H1 (cell line): ENCODE data around the gene PCDHB5. TPM values are rescaled to one million over a fixed set of nuclear protein-coding genes. Genes with fewer than 3 reads are reported as not detected.

Source experiments
- CTCF ChIA-PET: fragments of 300-600 bp; sonication (Branson Sonifier 250); formaldehyde crosslinking; loops from one replicate; lab custom pipeline; 2021; ENCODE audit not compliant: partially characterized antibody; lab: Charles Lee
- POLR2A ChIA-PET: fragments of 300-600 bp; sonication (Branson Sonifier 250); formaldehyde crosslinking; loops from one replicate; lab custom pipeline; 2021; ENCODE audit warnings: inconsistent platforms; ENCODE audit not compliant: partially characterized antibody; lab: Charles Lee
- DNase-seq, 2 experiments: peaks; one replicate each; pipeline versions ENCODE4 v3.0.0 to v3.0.0-alpha.2; 2010 to 2022; ENCODE audit warnings: low spot score in 2 of 2, low read depth in 1 of 2, mixed read lengths in 1 of 2
- FAIRE-seq: peaks from 2 replicates; lab custom pipeline; 2011; peaks lifted over from hg19 to GRCh38; lab: Jason Lieb, UNC
- H2AFZ ChIP-seq: 2 replicates; pipeline ENCODE4 v1.8.1; 2012; ENCODE audit warnings: low read length, inconsistent platforms
- H2AK5ac ChIP-seq: 2 replicates; pipeline ENCODE4 v1.6.1; 2013; ENCODE audit warnings: low read depth, low read length
- H2BK120ac ChIP-seq: replicated peaks from 2 replicates; pipeline ENCODE3; 2013; ENCODE audit warnings: low read depth, low read length, inconsistent platforms
- H2BK12ac ChIP-seq: 2 replicates; pipeline ENCODE4 v1.6.1; 2013; ENCODE audit warnings: low read depth, low read length
- H2BK15ac ChIP-seq: 2 replicates; pipeline ENCODE4 v1.6.1; 2013; ENCODE audit warnings: low read length
- H2BK20ac ChIP-seq: 2 replicates; pipeline ENCODE4 v1.6.1; 2013; ENCODE audit warnings: low read length
- H2BK5ac ChIP-seq: 2 replicates; pipeline ENCODE4 v1.6.1; 2013; ENCODE audit warnings: low read depth, low read length
- H3K14ac ChIP-seq: 2 replicates; pipeline ENCODE4 v1.6.1; 2013; ENCODE audit warnings: inconsistent platforms; ENCODE audit not compliant: insufficient read length
- H3K18ac ChIP-seq: 2 replicates; pipeline ENCODE4 v1.6.1; 2013; ENCODE audit warnings: low read length; ENCODE audit errors: extremely low read depth
- H3K23ac ChIP-seq: 2 replicates; pipeline ENCODE4 v1.6.1; 2013; ENCODE audit warnings: inconsistent platforms; ENCODE audit not compliant: insufficient read length
- H3K23me2 ChIP-seq: 2 replicates; pipeline ENCODE4 v1.6.1; 2013; ENCODE audit warnings: low read depth, low read length
- H3K27ac ChIP-seq: 2 replicates; pipeline ENCODE4 v1.6.1; 2011; ENCODE audit warnings: low read depth, low read length, inconsistent platforms
- H3K27me3 ChIP-seq, 4 experiments: replicated peaks in 1 of 4; 1 replicate in 1 of 4; 2 replicates in 3 of 4; pipeline versions ENCODE4 v1.6.1 to v1.8.1; 2011 to 2013; ENCODE audit warnings: low read length in 3 of 4, mild to moderate bottlenecking in 3 of 4, inconsistent platforms in 2 of 4, mixed read lengths in 2 of 4, moderate library complexity in 1 of 4; ENCODE audit not compliant: control insufficient read depth in 3 of 4, insufficient read depth in 3 of 4; ENCODE audit errors: extremely low read depth in 1 of 4
- H3K36me3 ChIP-seq, 4 experiments: 2 replicates each; pipeline versions ENCODE4 v1.6.1 to v1.8.1; 2011 to 2013; ENCODE audit warnings: mild to moderate bottlenecking in 4 of 4, low read length in 3 of 4, moderate library complexity in 2 of 4, control low read depth in 1 of 4, inconsistent platforms in 1 of 4; ENCODE audit not compliant: insufficient read depth in 4 of 4, control insufficient read depth in 2 of 4
- H3K4ac ChIP-seq: replicated peaks from 2 replicates; pipeline ENCODE3; 2013; ENCODE audit warnings: low read length, low read depth, mixed read lengths, inconsistent platforms; ENCODE audit not compliant: insufficient read length
- H3K4me1 ChIP-seq, 4 experiments: replicated peaks in 1 of 4; 1 replicate in 1 of 4; 2 replicates in 3 of 4; pipeline versions ENCODE4 v1.6.1 to v1.8.1; 2011 to 2013; ENCODE audit warnings: low read length in 3 of 4, inconsistent platforms in 2 of 4, mixed read lengths in 1 of 4; ENCODE audit not compliant: insufficient read depth in 4 of 4, control insufficient read depth in 3 of 4
- H3K4me2 ChIP-seq, 2 experiments: 2 replicates each; pipeline versions ENCODE4 v1.6.1 to v1.8.1; 2011 to 2013; ENCODE audit warnings: low read depth in 2 of 2, low read length in 2 of 2, control low read depth in 1 of 2, inconsistent platforms in 1 of 2, mild to moderate bottlenecking in 1 of 2; ENCODE audit not compliant: insufficient read depth in 1 of 2
- H3K4me3 ChIP-seq, 4 experiments: fragments of 200-600, 300-600 bp in 1 of 4; sonication (generic), shearing (Covaris generic), sonication (Bioruptor Twin) in 1 of 4; 2 replicates each; pipeline versions ENCODE4 v1.5.1 to v1.8.1; 2011 to 2016; ENCODE audit warnings: low read length in 4 of 4, low read depth in 3 of 4, control low read depth in 2 of 4, inconsistent platforms in 2 of 4, mild to moderate bottlenecking in 2 of 4, mixed read lengths in 1 of 4, moderate library complexity in 1 of 4; ENCODE audit not compliant: insufficient read depth in 2 of 4; ENCODE audit errors: extremely low read depth in 1 of 4
- H3K56ac ChIP-seq: replicated peaks from 2 replicates; pipeline ENCODE3; 2013; ENCODE audit warnings: low read depth, mild to moderate bottlenecking, mixed read lengths, low read length, inconsistent platforms; ENCODE audit not compliant: insufficient read length
- H3K79me1 ChIP-seq: 2 replicates; pipeline ENCODE4 v1.6.1; 2013; ENCODE audit warnings: low read depth, low read length, control low read depth
- H3K79me2 ChIP-seq, 2 experiments: 2 replicates each; pipeline versions ENCODE4 v1.6.1 to v1.8.1; 2012 to 2013; ENCODE audit warnings: low read length in 2 of 2, mild to moderate bottlenecking in 2 of 2, inconsistent platforms in 1 of 2; ENCODE audit not compliant: insufficient read depth in 2 of 2, control insufficient read depth in 1 of 2
- H3K9ac ChIP-seq, 4 experiments: replicated peaks in 1 of 4; 1 replicate in 1 of 4; 2 replicates in 3 of 4; pipeline versions ENCODE4 v1.6.1 to v1.8.1; 2011 to 2013; ENCODE audit warnings: low read depth in 3 of 4, low read length in 3 of 4, control low read depth in 2 of 4, mild to moderate bottlenecking in 2 of 4, moderate library complexity in 2 of 4, inconsistent platforms in 1 of 4; ENCODE audit errors: extremely low read depth in 1 of 4
- H3K9me3 ChIP-seq, 2 experiments: 2 replicates each; pipeline versions ENCODE4 v1.6.1 to v1.8.1; 2012 to 2013; ENCODE audit warnings: mild to moderate bottlenecking in 2 of 2, moderate library complexity in 2 of 2, control low read depth in 1 of 2, inconsistent platforms in 1 of 2, low read depth in 1 of 2, low read length in 1 of 2, mixed read lengths in 1 of 2; ENCODE audit not compliant: insufficient read depth in 2 of 2
- H4K20me1 ChIP-seq, 2 experiments: replicated peaks in 1 of 2; 2 replicates each; pipeline versions ENCODE3 to v1.8.1; 2011 to 2013; ENCODE audit warnings: inconsistent platforms in 2 of 2, low read length in 2 of 2, mild to moderate bottlenecking in 1 of 2; ENCODE audit not compliant: insufficient read depth in 2 of 2, control insufficient read depth in 1 of 2
- H4K5ac ChIP-seq: 2 replicates; pipeline ENCODE4 v1.6.1; 2013; ENCODE audit warnings: low read length, low read depth, mixed read lengths, inconsistent platforms; ENCODE audit not compliant: insufficient read length
- H4K8ac ChIP-seq: 2 replicates; pipeline ENCODE4 v1.8.0; 2013; ENCODE audit warnings: mild to moderate bottlenecking, moderate library complexity, low read length, inconsistent platforms; ENCODE audit not compliant: insufficient read depth; ENCODE audit errors: extremely low read depth
- H4K91ac ChIP-seq: replicated peaks from 2 replicates; pipeline ENCODE3; 2013; ENCODE audit warnings: low read length, mixed read lengths, inconsistent platforms; ENCODE audit not compliant: insufficient read length
- EZH2 ChIP-seq: fragments of 200-600 bp; sonication (generic); IDR thresholded peaks from 2 replicates; pipeline ENCODE4 v1.7.1; 2012; ENCODE audit warnings: low read depth, mild to moderate bottlenecking, moderate library complexity, low read length, inconsistent platforms; ENCODE audit not compliant: severe bottlenecking
- HDAC2 ChIP-seq, 2 experiments: fragments of 300-600 bp in 1 of 2; sonication (generic) in 1 of 2; IDR thresholded peaks; 2 replicates each; pipeline ENCODE4 v1.6.1; 2011 to 2012; ENCODE audit warnings: low read depth in 2 of 2, low read length in 2 of 2, mild to moderate bottlenecking in 2 of 2, moderate library complexity in 2 of 2, borderline replicate concordance in 1 of 2, inconsistent platforms in 1 of 2
- RNF2 ChIP-seq: fragments of 200-900, 300-1000 bp; sonication (generic); IDR thresholded peaks from 2 replicates; pipeline ENCODE4 v1.7.1; 2016; ENCODE audit warnings: borderline replicate concordance, low read depth, mild to moderate bottlenecking, antibody characterized with exemption, low read length; ENCODE audit not compliant: poor library complexity, severe bottlenecking; ENCODE audit errors: missing control alignments
- WGBS, 2 experiments: shearing (Covaris generic) in 1 of 2; methylation state at CpG; one replicate each; pipeline versions ENCODE4 v1.1.6 to v1.1.7; 2013 to 2015; ENCODE audit warnings: low lambda C conversion rate in 2 of 2, mixed read lengths in 2 of 2, inconsistent platforms in 1 of 2, low coverage in 1 of 2, missing lambda C conversion rate in 1 of 2; ENCODE audit not compliant: insufficient replicate concordance in 2 of 2, insufficient coverage in 1 of 2, insufficient read length in 1 of 2; ENCODE audit errors: extremely low coverage in 1 of 2, missing lambda C conversion rate in 1 of 2; 5-methylcytosine and 5-hydroxymethylcytosine counted together
- polyA plus RNA-seq, 7 experiments: library from polyadenylated mRNA; depleted of rRNA in 3 of 7; stranded (reverse) in 5 of 7; unstranded in 2 of 7; fragments of >200 nt in 5 of 7; fragments of 200-250 nt in 2 of 7; gene quantifications; 1 replicate in 5 of 7; 2 replicates in 1 of 7; 4 replicates in 1 of 7; pipeline versions ENCODE4 v1.2.1 to v1.2.3, GENCODE V29; 2011 to 2013; ENCODE audit warnings: missing spikeins in 2 of 7, mixed read lengths in 2 of 7
- total RNA-seq: library from RNA; stranded (reverse); fragmentation: NEBNext Ultra II Directional; extraction: Animal tissue kit (Norgen Biotek cat#: 25700); gene quantifications from 2 replicates; pipeline ENCODE4 v1.2.1, GENCODE V29; 2021

Gene PCDHB5
- total and polyA plus RNA-seq, 2 of the 8 experiments (the other 6 are each of a cell fraction or from before 2014, with no cell fraction given) = 2.4 to 8.2 TPM

GRCh38 chr5:141175933-141176332 is 40.9 kb downstream of the PCDHB5 start:
- 89% methylated on average over 1 of the region's 1 CpG; no CpG with 5 or more reads in 1 of the 2 experiments for WGBS, 2 experiments
- no peaks in the 10 kb centered on the region for H3K79me1 ChIP-seq
- no peak overlapping the region for H4K8ac ChIP-seq
- H4K20me1 ChIP-seq = no peaks in the 10 kb centered on the region
- H3K14ac ChIP-seq = no peak overlapping the region
- no peak overlapping the region for H4K5ac ChIP-seq
- TF ChIP-seq RNF2 (no peak), HDAC2 (IDR thresholded peaks at IDR 0.05; ENCODE audit: borderline replicate concordance in 1 of 2, low read depth in 2 of 2, low read length in 2 of 2) (no peak), EZH2 (no peak)
- TF ChIP-seq, all 59 proteins: peak for 0
- Histone ChIP-seq H3K79me2 (no peaks in the 10 kb centered on the region), H4K91ac (no peak overlapping the region), H2BK5ac (no peak overlapping the region), H3K18ac (no peak overlapping the region), H3K9me3 (peaks cover 0 to 15% of the 10 kb centered on the region in 2 experiments; a peak in 1 of 4 replicates), H2BK120ac (no peak overlapping the region), H3K4me1 (no peaks in the 10 kb centered on the region), H3K23ac (no peak overlapping the region), H3K4me3 (no peak overlapping the region), H3K36me3 (no peaks in the 10 kb centered on the region), H3K27me3 (no peaks in the 10 kb centered on the region), H2BK12ac (no peak overlapping the region), H3K56ac (no peak overlapping the region), H2BK15ac (no peak overlapping the region), H3K23me2 (no peaks in the 10 kb centered on the region), H2AFZ (no peak overlapping the region), H3K9ac (no peak overlapping the region), H3K4ac (no peak overlapping the region), H2BK20ac (no peak overlapping the region), H3K27ac (no peak overlapping the region), H2AK5ac (no peak overlapping the region), H3K4me2 (no peak overlapping the region)
- no peak for FAIRE-seq
- ChIA-PET POLR2A (no interaction called here), CTCF (interaction anchor here (1.4 kb wide), 1 partner anchor 53 kb away, joined by 3 read pairs; no protein-coding TSS in a partner anchor)
- no peak for DNase-seq
